ENCODE data around the gene NPIPB2.
"Not testable (repeated sequence)": the region's sequence is repeated elsewhere in the genome, so short reads cannot be mapped to it uniquely, and the experiment has no call there.

The NPIPB2 gene
- total RNA-seq, result 2.4 reads per million, percentile 7 among the genes with 10 or more reads in this experiment

DNA sequence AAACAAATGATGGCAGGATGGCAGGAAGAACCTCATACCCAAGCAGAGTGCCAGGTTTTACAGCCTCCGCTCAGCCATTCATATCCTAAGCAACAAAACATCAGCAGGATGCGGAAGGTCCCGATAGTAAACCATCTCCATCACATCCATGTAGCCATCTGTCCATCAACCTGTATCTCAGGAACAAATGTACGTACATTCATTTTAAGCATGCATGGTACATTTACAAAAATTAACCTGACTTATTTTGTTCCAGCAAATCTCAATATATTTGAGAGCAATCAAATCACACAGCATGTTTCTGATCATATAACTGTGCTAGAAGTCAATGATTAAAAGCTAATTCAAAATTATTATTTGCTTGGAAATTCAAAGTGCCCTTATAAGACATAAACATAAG is at the start of gene NPIPB2:
Gene NPIPB2, minus strand, starts transcription at position 101 of the 400 bp plus-strand sequence. Its CDS starts 0 bp downstream, at position 101.
- DNase-seq, result not testable (repeated sequence)

DNA sequence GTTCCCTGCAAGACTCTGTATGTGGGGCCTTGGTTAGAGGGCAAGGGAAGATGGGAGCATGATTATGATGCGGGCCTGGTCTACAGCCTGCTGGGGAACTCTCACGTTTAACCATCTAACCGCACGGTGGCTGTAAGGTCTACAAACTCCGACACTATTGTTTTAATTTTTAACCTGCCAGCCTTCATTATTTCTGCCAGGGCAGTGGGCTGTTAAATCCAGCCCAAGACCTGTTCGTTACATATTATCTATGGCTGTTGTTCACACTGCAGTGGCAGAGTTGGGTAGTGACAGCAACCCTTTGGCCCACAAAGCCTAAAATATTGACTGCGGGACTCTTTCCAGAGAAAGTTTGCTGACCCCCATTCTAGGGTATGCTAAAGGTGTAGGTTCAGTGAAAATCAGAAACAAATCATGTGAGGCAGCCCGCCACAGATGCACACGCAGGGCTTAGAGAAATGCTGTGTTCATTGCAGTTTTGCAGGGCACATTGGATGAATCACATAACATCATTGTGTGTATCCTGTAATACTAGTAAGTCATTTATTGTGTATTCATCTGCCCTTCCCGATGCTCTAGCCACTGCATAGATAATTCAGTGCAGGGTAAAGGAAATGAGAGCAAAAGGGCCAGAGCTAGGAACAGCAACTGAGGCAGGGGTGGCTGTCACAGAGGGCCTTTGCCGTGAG is 49.0 kb upstream of the NPIPB2 start:
- no peak for DNase-seq

DNA sequence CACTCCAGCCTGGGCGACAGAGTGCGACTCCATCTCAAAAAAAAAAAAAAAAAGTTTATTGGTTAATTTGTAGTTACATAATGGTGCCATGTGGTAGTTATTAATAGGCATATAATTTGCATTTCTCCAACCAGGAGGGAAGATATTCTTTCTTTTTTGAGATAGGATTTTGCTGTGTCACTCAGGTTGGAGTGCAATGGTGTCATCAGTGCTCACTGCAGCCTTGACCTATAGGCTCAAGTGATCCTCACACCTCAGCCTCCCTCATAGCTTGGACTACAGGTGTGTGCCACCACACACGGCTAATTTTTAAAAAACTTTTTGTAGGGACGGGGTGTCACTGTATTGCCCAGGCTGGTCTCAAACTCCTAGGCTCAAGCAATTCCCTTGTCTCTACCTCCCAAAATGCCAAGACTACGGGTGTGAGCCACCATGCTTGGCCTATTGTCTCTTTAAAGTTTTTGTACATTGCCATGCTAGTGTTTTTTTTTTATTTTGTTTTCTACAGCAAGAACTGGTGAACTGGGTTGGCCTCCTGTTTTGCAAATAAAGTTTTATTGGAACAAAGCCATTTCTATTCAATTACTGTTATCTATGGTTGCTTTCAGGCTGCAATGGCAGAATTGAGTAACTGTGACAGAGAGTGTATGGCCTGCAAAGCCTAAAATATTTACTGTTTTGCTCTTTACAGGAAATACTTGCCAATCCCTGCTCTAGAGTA is 46.6 kb upstream of the NPIPB2 start:
- no peak for DNase-seq

DNA sequence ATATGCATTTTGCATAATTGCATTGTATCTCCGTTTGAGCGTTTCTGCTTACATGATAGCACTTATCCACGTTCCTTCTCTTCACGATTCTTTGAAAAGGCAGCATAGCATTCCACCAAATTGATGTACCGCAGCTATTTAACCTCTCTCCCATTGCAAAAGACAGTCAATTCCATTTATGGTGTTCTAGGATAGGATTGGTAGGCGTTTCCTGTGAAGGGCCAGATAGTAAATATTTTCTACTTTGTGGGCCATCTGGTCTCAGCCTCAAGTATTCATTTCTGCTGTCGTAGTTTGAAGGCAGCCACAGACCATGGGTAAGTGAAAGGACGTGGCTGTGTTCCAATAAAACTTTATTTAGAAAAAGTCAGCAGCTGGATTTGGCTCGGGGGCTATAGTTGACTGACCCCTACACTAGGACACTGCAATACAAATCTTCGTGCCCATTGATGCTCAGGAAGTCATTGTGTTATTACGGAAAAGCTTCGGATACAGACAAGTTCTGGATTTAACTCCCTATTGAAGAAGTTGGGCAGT is 44.7 kb upstream of the NPIPB2 start:
- DNase-seq, result no peak

DNA sequence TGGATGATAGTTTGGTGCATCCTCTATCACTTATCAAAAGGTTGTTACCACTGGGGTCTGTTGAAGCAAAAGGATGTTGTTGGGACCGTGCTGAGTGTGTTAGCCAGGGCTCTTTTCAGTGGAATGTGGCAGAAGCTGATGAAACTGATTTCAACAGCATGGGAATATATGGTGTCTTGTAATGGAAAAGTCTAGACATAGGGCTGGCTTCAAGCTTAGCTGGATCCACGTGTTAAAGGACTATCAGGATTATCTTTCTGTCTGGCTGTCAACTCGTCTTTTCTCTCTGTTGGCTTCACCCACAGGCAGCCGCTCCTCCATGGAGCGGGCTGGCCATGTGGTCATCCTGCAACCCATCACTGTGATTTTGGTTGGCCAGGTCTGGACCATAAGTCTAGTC is 43.4 kb upstream of the NPIPB2 start:
- no peak for DNase-seq

DNA sequence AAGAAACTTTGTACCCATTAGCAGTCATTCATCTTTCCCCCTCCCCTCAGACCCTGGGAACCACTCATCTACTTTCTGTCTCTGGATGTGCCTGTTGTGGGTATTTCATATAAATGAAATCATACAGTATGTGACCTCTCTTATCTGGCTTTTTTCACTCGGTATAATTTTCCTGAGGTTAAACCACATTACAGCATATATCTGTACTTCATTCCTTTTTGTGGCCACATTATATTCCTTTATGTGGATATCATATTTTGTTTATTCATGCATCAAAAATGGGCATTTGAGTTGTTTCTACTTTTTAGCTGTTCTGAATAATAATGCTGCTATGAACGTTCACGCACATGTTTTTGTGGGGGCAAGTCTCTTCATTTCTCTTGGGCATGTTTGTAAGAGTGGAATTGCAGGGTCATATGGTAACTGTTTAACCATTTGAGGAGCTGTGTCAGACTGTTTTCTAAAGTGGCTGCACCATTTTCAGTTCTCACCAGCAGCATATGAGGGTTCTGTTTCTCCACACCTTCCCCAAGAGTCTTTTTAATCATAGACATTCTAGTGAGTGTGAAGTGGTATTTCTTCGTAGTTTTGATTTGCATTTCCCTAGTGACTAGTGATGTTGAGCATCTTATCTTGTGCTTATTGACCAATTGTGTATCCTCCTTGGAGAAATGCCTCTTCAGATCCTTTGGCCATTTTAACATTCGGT is 38.4 kb upstream of the NPIPB2 start:
- no peak for DNase-seq

DNA sequence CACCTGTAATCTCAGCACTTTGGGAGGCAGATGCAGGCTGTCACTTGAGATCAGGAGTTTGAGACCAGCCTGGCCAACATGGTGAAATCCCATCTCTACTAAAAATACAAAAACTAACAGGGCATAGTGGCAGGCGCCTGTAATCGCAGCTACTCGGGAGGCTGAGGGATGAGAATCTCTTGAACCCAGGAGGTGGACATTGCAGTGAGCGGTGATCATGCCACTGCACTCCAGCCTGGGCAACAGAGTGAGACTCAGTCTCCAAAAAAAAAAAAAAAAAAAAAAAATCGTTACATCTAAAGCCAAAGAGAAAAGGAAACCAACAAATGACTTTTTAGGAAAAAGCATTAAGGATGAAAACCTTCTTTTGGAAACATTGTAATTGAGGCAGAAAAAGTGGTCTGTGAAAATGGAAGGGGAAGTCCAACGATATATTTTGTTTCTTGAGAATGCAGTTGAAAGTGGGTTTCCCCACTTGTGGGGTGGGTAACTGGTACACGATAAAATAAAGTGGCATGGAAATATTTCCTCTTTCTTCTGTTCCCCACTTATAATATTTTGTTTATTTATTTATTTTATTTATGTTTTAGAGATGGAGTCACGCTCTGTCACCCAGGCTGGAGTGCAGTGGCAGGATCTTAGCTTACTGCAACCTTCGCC is 37.3 kb upstream of the NPIPB2 start:
- DNase-seq, result no peak

DNA sequence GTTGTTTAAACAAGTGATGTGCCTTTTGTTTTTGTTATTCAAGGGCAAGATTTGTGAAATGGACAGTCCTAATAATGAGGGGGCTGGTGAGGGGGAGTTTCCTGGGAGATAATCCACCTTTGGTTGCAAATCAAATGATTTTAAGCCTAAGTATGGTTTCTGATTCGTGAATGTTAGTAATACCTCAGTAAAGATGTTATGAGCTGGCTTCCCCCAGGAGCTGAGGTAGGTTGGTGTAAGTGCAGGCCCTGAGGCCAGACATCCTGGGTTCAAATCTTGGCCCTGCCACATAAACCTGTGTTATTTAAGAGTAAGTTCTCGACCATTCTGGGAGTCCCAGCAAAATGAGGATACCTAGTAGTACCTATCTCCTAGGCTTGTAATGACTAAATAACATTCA is 36.2 kb upstream of the NPIPB2 start:
- no peak for DNase-seq

DNA sequence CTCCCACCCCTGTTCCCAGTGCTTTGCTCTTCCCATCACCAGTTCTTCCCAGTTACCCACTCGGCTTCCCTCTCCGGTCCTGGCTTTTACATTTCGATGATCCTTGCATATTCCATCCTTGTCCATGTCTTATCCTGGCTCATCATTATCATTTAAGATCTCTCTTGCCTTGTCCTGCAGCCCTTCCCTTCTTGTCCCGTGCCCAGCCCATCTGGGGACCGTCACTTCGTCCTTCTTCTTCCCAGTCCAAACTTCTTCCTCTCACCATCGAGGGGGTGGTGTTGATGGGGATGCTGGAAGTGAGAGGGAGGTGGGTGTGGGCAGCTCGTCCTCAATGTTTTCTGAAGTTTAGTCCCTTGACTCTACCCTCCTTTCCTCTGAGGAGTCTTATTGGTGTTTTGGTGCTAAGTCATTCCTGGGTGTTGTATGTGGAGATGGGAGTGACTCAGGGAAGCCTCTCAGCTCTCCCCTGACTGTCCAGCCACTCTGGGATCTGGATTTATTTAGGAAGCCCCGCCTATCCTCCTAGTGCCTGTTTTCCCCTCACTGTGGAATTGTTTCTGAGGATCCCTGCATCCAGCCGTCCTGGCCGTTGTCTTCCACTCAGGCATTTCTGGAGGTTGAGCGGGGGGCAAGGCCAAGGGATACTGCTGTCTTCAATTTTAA is 35.7 kb upstream of the NPIPB2 start:
- DNase-seq, result no peak

DNA sequence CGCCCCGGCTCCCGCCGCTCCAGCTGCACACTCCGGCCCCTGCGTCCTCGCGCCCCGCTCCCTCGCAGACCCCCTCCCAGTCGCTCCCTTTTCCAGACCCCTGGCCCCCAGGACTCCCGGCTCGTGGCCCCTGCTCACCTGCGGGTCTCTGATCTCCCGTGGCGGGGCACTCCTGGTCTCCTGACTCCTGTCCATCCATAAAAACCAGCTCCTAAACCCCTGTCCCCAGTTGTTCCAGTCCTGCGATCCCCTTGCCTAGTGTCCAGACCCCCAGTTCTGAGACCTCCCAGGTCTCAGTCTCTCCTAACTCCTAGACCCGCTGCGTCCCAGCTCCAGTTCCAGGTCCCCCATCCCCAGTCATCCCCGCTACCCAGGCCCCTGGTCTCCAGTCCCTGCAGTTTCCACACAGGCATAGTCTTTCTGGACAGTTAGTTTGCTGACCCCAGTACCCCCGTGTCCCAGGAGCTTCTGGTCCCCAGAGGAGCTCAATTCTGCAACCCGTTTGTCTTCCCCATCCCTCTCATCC is 35.1 kb upstream of the NPIPB2 start:
- DNase-seq, result no peak

DNA sequence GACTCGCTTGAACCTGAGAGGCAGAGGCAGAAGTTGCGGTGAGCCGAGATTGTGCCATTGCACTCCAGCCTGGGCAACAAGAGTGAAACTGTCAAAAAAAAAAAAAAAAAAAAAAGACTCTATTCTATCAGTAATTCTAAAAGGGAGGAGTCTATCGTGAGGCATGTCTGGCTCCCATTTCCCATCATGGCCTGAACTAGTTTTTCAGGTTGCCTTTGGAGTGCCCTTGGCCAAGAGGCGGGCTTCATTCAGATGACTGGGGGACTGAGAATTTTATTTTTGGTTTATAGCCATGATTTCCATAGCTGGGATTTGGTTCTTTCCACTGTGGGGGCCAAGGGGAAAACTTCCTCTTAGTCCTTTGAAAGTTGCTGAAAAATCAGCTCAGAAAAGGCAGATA is 31.2 kb upstream of the NPIPB2 start:
- DNase-seq, result no peak

DNA sequence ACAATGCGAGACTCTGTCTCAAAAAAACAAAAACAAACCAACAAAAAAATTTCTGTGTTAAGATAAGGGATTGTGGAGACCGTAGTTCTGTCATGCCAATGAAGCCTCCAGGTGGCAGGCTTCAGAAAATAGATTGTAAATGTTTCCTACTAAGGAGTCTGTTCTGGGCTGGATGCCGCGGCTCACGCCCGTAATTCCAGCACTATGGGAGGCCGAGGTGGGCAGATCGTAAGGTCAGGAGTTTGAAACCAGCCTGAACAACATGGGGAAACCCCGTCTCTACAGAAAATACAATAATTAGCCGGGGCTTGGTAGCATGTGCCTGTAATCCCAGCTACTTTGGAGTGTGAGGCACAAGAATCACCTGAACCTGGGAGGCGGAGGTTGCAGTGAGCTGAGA is 30.3 kb upstream of the NPIPB2 start:
- DNase-seq, result no peak

DNA sequence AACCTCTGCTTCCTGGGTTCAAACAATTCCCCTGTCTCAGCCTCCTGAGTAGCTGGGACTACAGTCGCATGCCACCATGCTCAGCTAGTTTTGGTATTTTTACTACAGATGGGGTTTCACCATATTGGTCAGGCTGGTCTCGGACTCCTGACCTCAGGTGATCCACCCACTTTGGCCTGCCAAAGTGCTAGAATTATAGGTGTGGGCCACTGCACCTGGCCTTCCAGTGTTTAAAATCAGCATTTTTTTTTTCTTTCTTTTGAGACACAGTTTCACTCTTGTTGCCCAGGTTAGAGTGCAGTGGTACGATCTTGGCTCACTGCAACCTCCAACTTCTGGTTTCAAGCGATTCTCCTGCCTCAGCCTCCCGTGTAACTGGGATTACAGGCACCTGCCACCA is 28.4 kb upstream of the NPIPB2 start:
- not testable (repeated sequence) for DNase-seq

DNA sequence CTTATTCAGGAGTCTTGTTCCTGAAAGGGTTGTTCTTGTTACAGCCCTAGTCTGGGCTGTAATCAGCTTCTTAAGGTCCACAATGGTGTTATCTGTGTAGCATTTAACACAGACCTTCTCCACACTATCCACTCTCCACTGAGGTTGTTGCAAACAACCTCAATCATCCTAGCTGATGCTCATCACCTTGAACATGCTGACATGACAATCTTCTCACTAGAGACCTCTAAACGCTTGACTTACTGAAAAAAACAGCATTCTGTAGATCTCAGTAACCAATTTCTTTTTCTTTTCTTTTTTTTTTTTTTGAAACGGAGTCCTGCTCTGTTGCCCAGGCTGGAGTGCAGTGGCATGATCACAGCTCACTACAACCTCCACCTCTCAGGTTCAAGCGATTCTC is 26.7 kb upstream of the NPIPB2 start:
- DNase-seq, result no peak

DNA sequence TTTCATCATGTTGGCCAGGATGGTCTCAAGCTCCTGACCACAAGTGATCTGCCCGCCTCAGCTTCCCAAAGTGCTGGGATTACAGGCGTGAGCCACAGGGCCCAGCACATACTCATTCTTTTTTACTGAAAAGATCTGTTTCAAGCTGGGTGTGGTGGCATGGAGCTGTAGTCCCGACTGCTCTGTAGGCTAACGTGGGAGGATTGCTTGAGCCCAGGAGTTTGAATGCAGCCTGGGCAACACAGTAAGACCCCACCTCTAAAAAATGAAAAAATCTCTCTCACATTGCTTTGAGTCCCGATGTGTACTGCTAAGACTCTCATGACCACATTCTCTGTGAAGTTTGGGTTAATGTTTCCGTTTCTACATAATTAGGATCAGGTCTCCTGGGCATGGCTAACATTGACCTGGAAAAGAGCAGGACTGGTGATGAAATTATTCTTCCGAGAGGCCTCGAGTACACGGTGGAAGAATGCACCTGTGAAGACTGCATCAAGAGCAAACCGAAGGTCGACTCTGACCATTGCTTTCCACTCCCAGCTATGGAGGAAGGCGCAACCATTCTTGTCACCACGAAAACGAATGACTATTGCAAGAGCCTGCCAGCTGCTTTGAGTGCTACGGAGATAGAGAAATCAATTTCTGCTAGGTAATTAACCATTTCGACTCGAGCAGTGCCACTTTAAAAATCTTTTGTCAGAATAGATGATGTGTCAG is 25.5 kb upstream of the NPIPB2 start:
- DNase-seq, result no peak

DNA sequence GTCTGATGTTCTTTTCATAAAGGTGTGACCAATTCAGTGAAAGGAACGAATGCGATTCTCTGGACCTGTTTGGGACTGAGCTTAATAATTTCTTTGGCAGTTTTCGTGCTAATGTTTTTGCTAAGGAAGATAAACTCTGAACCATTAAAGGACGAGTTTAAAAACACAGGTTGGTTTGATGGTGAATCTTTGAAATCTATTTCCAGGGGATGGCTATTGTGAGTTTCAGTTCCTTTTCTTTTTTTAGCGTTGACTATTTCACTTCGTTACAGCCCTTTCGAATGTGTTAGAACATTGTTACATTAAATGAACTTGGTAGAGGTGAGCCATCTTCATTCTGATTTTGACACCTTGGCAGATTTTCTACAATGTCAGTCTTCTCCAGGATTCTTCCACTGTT is 24.3 kb upstream of the NPIPB2 start:
- DNase-seq, result no peak

DNA sequence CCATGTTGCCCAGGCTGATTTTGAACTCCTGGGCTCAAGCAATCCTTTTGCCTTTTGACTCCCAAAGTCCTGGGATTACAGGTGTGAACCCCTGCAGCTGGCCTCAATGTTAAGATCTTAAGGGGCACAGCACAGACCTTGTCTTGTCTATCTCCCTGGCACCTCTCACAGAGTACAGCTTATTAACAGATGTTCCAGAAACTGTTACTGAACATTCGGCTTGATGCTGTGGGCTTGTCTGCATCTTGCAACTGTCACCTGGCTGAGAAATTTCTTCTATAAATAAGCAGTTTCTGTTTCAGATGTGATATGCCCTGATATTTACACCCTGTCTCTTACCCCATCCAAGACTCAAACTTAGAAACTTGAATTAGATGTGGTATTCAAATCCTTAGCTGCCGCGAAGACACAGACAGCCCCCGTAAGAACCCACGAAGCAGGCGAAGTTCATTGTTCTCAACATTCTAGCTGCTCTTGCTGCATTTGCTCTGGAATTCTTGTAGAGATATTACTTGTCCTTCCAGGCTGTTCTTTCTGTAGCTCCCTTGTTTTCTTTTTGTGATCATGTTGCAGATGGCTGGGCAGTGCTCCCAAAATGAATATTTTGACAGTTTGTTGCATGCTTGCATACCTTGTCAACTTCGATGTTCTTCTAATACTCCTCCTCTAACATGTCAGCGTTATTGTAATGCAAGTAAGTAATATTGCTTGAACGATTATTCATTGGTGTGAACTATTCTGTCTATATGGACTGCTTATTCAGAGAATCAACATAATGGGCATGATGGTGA is 23.1 kb upstream of the NPIPB2 start, which contains the start of gene TNFRSF17:
Gene TNFRSF17, plus strand, starts transcription at position 450 of the 791 bp plus-strand sequence. Its CDS starts 115 bp downstream, at position 565.
- DNase-seq, result no peak

DNA sequence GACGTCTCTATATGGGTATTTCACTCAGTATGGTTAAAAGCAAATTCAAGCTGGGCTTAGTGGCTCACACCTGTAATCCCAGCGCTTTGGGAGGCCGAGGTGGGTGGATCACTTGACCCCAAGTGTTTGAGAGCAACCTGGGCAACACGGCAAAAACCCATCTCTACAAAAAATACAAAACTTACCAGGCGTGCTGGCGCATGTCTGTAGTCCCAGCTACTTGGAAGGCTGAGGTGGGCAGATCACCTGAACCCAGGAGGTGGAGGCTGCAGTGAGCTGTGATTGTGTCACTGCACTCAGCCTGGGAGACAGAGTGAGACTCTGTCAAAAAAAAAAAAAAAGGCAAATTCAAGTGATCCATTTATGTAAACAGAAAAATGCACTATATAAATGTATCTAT is 21.9 kb upstream of the NPIPB2 start:
- no peak for DNase-seq

DNA sequence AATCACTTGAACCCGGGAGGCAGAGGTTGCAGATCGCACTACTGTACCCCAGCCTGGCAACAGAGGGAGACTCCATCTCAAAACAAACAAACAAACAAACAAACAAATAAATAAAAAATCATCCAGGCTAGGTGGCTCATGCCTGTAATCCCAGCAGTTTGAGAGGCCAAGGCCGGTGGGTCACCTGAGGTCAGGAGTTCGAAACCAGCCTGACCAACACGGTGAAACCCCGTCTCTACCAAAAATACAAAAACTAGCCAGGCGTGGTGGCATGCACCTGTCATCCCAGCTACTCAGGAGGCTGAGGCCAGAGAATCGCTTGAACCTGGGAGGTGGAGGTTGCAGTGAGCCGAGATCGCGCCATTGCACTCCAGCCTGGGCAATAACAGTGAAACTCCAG is 21.1 kb upstream of the NPIPB2 start:
- DNase-seq, result not testable (repeated sequence)

DNA sequence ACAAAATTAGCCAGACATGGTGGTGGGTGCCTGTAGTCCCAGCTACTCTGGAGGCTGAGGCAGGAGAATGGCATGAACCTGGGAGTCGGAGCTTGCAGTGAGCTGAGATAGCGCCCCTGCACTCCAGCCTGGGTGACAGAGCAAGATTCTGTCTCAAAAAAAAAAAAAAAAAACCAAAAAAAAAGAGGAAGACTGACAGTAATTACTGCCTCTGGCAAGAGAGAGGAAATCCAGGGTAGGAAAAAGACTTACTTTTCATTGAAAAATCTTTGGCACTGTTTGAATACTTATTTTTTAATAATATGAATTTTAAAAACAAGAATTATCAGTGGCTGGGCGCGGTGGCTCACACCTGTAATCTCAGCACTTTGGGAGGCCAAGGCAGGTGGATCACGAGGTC is 20.6 kb upstream of the NPIPB2 start:
- not testable (repeated sequence) for DNase-seq
